GM21786 (cell line): ENCODE results near the gene TDRD9.

Experiments
- ATAC-seq: cut with Tn5 transposase; IDR thresholded peaks from one replicate; pipeline ENCODE4 v1.9.1; 2021; ENCODE audit not compliant: unreplicated experiment

TDRD9 gene

DNA sequence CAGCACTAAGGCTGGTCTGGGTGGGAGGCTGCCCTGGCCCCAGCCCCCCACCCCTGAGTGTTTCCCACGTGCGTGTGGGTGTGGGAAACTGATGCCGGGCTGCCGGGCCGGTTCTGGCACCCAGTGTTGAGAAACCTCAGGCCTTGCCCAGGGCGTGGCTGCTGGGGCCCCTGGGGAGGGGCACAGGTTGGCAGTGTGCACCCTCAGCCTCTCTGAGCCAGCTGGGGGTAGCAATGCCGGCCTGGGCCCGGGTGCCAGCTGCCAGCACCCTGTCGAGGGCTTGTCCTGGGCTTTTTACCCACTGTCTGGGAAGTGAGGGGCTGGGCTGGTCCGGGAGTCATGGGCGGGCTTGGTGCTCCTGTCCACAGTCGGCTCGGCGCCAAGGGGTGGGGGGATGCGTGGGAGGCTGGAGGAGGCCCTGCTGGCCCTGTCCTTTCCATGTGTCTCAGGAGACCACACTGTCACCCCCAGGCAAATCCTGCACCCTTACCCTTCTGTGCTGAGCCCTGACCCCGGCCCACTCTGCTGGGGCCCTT is 172.9 kb downstream of the TDRD9 start:
- no peak for ATAC-seq

DNA sequence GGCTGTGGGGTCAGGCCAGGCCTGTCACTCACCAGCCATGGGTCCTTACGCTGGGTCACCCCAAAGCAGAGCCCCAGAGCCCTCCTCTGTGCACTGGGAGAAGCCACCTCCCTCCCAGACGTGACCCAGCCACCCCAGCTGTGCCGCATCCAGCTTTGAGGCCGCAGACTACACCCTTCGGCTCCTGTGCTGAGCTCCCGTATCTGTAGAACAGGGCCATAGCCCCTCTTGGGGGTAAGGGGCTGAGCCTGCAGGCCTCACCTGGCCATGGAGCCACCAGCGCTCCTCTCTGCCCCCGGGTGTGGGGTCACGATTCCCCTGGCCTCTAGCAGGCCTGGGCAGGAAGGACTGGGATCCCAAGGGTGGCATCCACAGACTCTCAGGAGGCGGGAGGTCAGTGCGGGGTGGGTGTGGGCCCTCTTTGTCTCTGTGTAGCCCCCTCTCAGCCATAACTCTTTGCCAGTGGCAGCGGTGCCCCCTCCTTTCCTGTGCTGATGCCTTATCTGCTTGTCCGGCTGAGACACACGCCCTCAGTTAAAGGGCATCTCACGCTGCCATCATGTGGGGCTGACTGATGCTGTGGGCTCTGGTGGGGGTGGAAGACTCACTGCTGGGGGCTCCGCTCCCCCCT is 173.5 kb downstream of the TDRD9 start:
- ATAC-seq: no peak
